Measurements from ENCODE around the gene VSTM2L.

The VSTM2L gene

GRCh38 chr20:37943033-37943432 lies 40.1 kb downstream of the VSTM2L start:
- Histone ChIP-seq H3K4me1 (ENCODE audit: control insufficient read depth, insufficient read depth, low read length) (no peaks in the 10 kb centered on the region), H3K4me3 (ENCODE audit: low read length) (no peak overlapping the region), H3K27ac (ENCODE audit: low read depth, low read length) (no peak overlapping the region), H3K36me3 (ENCODE audit: control insufficient read depth, insufficient read depth, low read length) (no peaks in the 10 kb centered on the region), H3K9ac (ENCODE audit: low read length) (no peak overlapping the region), H3K27me3 (ENCODE audit: control insufficient read depth, insufficient read depth, low read length) (peaks cover 2% of the 10 kb centered on the region)

GRCh38 chr20:37943501-37944455 lies 40.9 kb downstream of the VSTM2L start:
- H3K36me3 ChIP-seq (ENCODE audit: control insufficient read depth, insufficient read depth, low read length): no peaks in the 10 kb centered on the region
- H3K27ac ChIP-seq (ENCODE audit: low read depth, low read length): no peak overlapping the region
- no peak overlapping the region for H3K4me3 ChIP-seq (ENCODE audit: low read length)
- peaks cover 2% of the 10 kb centered on the region for H3K27me3 ChIP-seq (ENCODE audit: control insufficient read depth, insufficient read depth, low read length)
- no peak overlapping the region for H3K9ac ChIP-seq (ENCODE audit: low read length)
- no peaks in the 10 kb centered on the region for H3K4me1 ChIP-seq (ENCODE audit: control insufficient read depth, insufficient read depth, low read length)

- Histone ChIP-seq H3K4me1 (ENCODE audit: control insufficient read depth, insufficient read depth, low read length) (no peaks in the 10 kb centered on the region), H3K36me3 (ENCODE audit: control insufficient read depth, insufficient read depth, low read length) (no peaks in the 10 kb centered on the region), H3K9ac (ENCODE audit: low read length) (no peak overlapping the region), H3K27ac (ENCODE audit: low read depth, low read length) (no peak overlapping the region), H3K27me3 (ENCODE audit: control insufficient read depth, insufficient read depth, low read length) (peaks cover 2% of the 10 kb centered on the region), H3K4me3 (ENCODE audit: low read length) (no peak overlapping the region)
Observed at GRCh38 chr20:37944456-37944981, 41.6 kb downstream of the VSTM2L start.

GRCh38 chr20:37945091-37945547 lies 42.2 kb downstream of the VSTM2L start:
- Histone ChIP-seq H3K27me3 (ENCODE audit: control insufficient read depth, insufficient read depth, low read length) (no peaks in the 10 kb centered on the region), H3K4me3 (ENCODE audit: low read length) (no peak overlapping the region), H3K27ac (ENCODE audit: low read depth, low read length) (no peak overlapping the region), H3K4me1 (ENCODE audit: control insufficient read depth, insufficient read depth, low read length) (no peaks in the 10 kb centered on the region), H3K36me3 (ENCODE audit: control insufficient read depth, insufficient read depth, low read length) (no peaks in the 10 kb centered on the region), H3K9ac (ENCODE audit: low read length) (no peak overlapping the region)

- Histone ChIP-seq H3K4me1 (ENCODE audit: control insufficient read depth, insufficient read depth, low read length) (no peaks in the 10 kb centered on the region), H3K27ac (ENCODE audit: low read depth, low read length) (no peak overlapping the region), H3K36me3 (ENCODE audit: control insufficient read depth, insufficient read depth, low read length) (no peaks in the 10 kb centered on the region), H3K27me3 (ENCODE audit: control insufficient read depth, insufficient read depth, low read length) (no peaks in the 10 kb centered on the region), H3K4me3 (ENCODE audit: low read length) (no peak overlapping the region), H3K9ac (ENCODE audit: low read length) (no peak overlapping the region)
Observed at GRCh38 chr20:37946946-37947345, 44.0 kb downstream of the VSTM2L start.

- Histone ChIP-seq H3K9ac (ENCODE audit: low read length) (no peak overlapping the region), H3K27me3 (ENCODE audit: control insufficient read depth, insufficient read depth, low read length) (no peaks in the 10 kb centered on the region), H3K4me3 (ENCODE audit: low read length) (no peak overlapping the region), H3K4me1 (ENCODE audit: control insufficient read depth, insufficient read depth, low read length) (no peaks in the 10 kb centered on the region), H3K36me3 (ENCODE audit: control insufficient read depth, insufficient read depth, low read length) (no peaks in the 10 kb centered on the region), H3K27ac (ENCODE audit: low read depth, low read length) (no peak overlapping the region)
Observed at GRCh38 chr20:37947943-37948342, 45.0 kb downstream of the VSTM2L start.

DNA sequence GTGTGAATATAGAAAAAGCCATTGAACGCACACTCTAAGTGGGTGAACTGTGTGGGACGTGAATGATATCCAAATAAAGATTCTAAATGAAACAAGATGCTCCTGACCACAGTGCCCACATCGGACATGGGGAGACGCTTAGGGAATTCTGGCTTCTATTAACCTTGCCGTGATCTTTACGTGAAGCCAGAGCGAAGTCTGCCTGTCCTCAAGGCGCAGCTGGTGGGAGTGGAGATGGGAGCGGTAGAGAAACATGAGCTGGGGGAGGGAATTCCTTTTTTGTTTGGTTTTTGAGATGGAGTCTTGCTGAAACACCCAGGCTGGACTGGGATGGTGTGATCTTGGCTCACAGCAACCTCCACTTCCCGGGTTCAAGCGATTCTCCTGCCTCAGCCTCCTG lies 46.0 kb downstream of the VSTM2L start:
- no peaks in the 10 kb centered on the region for H3K36me3 ChIP-seq (ENCODE audit: control insufficient read depth, insufficient read depth, low read length)
- H3K4me3 ChIP-seq (ENCODE audit: low read length): no peak overlapping the region
- H3K9ac ChIP-seq (ENCODE audit: low read length): no peak overlapping the region
- no peaks in the 10 kb centered on the region for H3K27me3 ChIP-seq (ENCODE audit: control insufficient read depth, insufficient read depth, low read length)
- no peaks in the 10 kb centered on the region for H3K4me1 ChIP-seq (ENCODE audit: control insufficient read depth, insufficient read depth, low read length)
- no peak overlapping the region for H3K27ac ChIP-seq (ENCODE audit: low read depth, low read length)

- H3K4me3 ChIP-seq (ENCODE audit: low read length): no peak overlapping the region
- H3K27ac ChIP-seq (ENCODE audit: low read depth, low read length): no peak overlapping the region
- no peaks in the 10 kb centered on the region for H3K36me3 ChIP-seq (ENCODE audit: control insufficient read depth, insufficient read depth, low read length)
- H3K27me3 ChIP-seq (ENCODE audit: control insufficient read depth, insufficient read depth, low read length): peaks cover 3% of the 10 kb centered on the region
- no peak overlapping the region for H3K9ac ChIP-seq (ENCODE audit: low read length)
- H3K4me1 ChIP-seq (ENCODE audit: control insufficient read depth, insufficient read depth, low read length): no peaks in the 10 kb centered on the region
Observed at GRCh38 chr20:37954190-37954589, 51.3 kb downstream of the VSTM2L start.

DNA sequence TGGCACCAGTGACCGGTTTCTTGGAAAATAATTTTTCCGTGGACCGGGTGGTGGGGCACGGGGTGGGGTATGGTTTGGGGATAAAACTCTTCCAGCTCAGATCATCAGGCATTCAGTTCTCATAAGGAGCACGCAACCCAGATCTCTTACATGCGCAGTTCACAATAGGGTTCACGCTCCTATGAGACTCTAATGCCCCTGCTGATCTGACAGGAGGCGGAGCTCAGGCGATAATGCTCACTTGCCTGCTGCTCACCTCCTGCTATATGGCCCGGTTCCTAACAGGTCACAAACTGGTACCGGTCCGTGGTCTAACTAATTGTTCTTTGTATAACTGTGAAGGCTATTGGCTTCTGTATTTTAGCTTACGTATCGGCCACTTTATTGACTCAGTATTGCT lies 51.7 kb downstream of the VSTM2L start:
- H3K27ac ChIP-seq (ENCODE audit: low read depth, low read length): no peak overlapping the region
- H3K27me3 ChIP-seq (ENCODE audit: control insufficient read depth, insufficient read depth, low read length): peaks cover 3% of the 10 kb centered on the region
- H3K4me1 ChIP-seq (ENCODE audit: control insufficient read depth, insufficient read depth, low read length): no peaks in the 10 kb centered on the region
- no peak overlapping the region for H3K4me3 ChIP-seq (ENCODE audit: low read length)
- no peak overlapping the region for H3K9ac ChIP-seq (ENCODE audit: low read length)
- no peaks in the 10 kb centered on the region for H3K36me3 ChIP-seq (ENCODE audit: control insufficient read depth, insufficient read depth, low read length)

DNA sequence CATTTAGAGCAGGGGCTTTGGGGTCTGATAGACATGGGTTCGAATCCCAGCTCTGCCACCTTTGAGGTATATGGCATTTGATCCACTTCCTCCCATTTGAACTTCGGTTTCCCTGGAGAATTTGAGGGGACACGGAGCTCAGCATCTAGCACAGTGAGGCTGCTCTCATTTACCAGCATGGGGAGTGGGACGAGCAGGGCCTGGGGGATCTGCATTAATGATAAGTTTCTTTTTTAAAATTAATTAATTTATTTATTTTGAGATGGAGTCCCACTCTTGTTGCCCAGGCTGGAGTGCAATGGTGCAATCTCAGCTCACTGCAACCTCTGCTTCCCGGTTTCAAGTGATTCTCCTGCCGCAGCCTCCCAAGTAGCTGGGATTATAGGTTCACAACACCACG lies 52.6 kb downstream of the VSTM2L start:
- H3K27ac ChIP-seq (ENCODE audit: low read depth, low read length): no peak overlapping the region
- H3K4me3 ChIP-seq (ENCODE audit: low read length): no peak overlapping the region
- H3K36me3 ChIP-seq (ENCODE audit: control insufficient read depth, insufficient read depth, low read length): no peaks in the 10 kb centered on the region
- no peaks in the 10 kb centered on the region for H3K4me1 ChIP-seq (ENCODE audit: control insufficient read depth, insufficient read depth, low read length)
- no peak overlapping the region for H3K9ac ChIP-seq (ENCODE audit: low read length)
- H3K27me3 ChIP-seq (ENCODE audit: control insufficient read depth, insufficient read depth, low read length): peaks cover 3% of the 10 kb centered on the region

- peaks cover 3% of the 10 kb centered on the region for H3K27me3 ChIP-seq (ENCODE audit: control insufficient read depth, insufficient read depth, low read length)
- no peak overlapping the region for H3K27ac ChIP-seq (ENCODE audit: low read depth, low read length)
- no peak overlapping the region for H3K4me3 ChIP-seq (ENCODE audit: low read length)
- H3K9ac ChIP-seq (ENCODE audit: low read length): no peak overlapping the region
- no peaks in the 10 kb centered on the region for H3K4me1 ChIP-seq (ENCODE audit: control insufficient read depth, insufficient read depth, low read length)
- H3K36me3 ChIP-seq (ENCODE audit: control insufficient read depth, insufficient read depth, low read length): no peaks in the 10 kb centered on the region
Observed at GRCh38 chr20:37956107-37956585, 53.2 kb downstream of the VSTM2L start.

DNA sequence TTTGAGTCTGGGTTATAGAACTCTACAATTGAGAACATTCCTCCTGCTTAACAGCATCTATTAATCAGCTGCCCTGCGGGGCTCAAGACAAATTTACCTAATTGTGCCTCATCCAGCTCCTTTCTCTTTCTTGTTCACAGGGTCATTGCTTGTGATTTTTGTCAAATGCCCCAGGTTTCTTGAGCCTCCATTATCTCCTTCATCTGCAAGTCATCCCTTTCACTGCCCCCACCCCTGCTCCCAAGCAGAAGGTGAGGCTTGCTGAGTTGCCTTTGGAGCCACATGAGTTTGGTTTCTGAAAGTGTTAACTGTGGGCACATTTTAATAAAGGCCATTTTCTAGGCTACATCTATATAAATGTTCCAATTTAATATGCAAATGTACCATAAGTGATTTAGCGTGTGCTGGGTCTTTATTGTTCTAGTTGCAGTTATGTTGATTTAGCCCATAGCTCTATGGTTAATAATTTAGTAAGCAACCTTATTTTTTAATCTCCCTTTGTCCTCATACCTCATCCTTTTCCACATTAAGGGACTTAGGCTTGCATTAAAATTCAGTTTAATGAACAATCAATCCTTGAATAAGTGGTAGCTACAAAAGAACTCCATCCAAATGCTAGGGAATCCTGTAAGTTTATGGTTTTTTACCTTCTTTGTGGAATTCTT lies 56.1 kb downstream of the VSTM2L start:
- Histone ChIP-seq H3K4me1 (ENCODE audit: control insufficient read depth, insufficient read depth, low read length) (no peaks in the 10 kb centered on the region), H3K27me3 (ENCODE audit: control insufficient read depth, insufficient read depth, low read length) (peaks cover 3% of the 10 kb centered on the region), H3K27ac (ENCODE audit: low read depth, low read length) (no peak overlapping the region), H3K36me3 (ENCODE audit: control insufficient read depth, insufficient read depth, low read length) (no peaks in the 10 kb centered on the region), H3K9ac (ENCODE audit: low read length) (no peak overlapping the region), H3K4me3 (ENCODE audit: low read length) (no peak overlapping the region)
